ENCODE measurements around the gene SPTSSA. TPM values are rescaled to one million over a fixed set of nuclear protein-coding genes. Genes with fewer than 3 reads are reported as not detected.
"Not testable (repeated sequence)": the region's sequence is repeated elsewhere in the genome, so short reads cannot be mapped to it uniquely, and the experiment has no call there.

SPTSSA gene
- total RNA-seq, 3 donors from 2014 or later: 6.2 to 7.2 (median 6.6) TPM

- Mint-ChIP-seq H3K36me3 (ENCODE audit: insufficient read depth) (no peaks in the 10 kb centered on the region), H3K27me3 (ENCODE audit: low read depth) (no peaks in the 10 kb centered on the region), H3K9me3 (no peaks in the 10 kb centered on the region), H3K4me1 (ENCODE audit: low read depth) (no peaks in the 10 kb centered on the region), H3K4me3 (no peak overlapping the region)
- no peak for ATAC-seq
- DNase-seq: no peak
These were observed 22.7 kb upstream of the SPTSSA start for GRCh38 chr14:34484726-34485125.

- Mint-ChIP-seq H3K36me3 (ENCODE audit: insufficient read depth) (no peaks in the 10 kb centered on the region), H3K4me1 (ENCODE audit: low read depth) (no peaks in the 10 kb centered on the region), H3K27me3 (ENCODE audit: low read depth) (no peaks in the 10 kb centered on the region), H3K9me3 (no peaks in the 10 kb centered on the region), H3K4me3 (no peak overlapping the region)
- ATAC-seq: no peak
- DNase-seq: no peak
These were observed 20.4 kb upstream of the SPTSSA start for GRCh38 chr14:34482463-34482862.

GRCh38 chr14:34479694-34480093 lies 17.7 kb upstream of the SPTSSA start:
- Mint-ChIP-seq H3K4me1 (ENCODE audit: low read depth) (no peaks in the 10 kb centered on the region), H3K4me3 (no peak overlapping the region), H3K36me3 (ENCODE audit: insufficient read depth) (no peaks in the 10 kb centered on the region), H3K27me3 (ENCODE audit: low read depth) (no peaks in the 10 kb centered on the region), H3K9me3 (no peaks in the 10 kb centered on the region)
- DNase-seq (no peak), ATAC-seq (no peak)

GRCh38 chr14:34478261-34478660 lies 16.2 kb upstream of the SPTSSA start:
- Mint-ChIP-seq H3K27me3 (ENCODE audit: low read depth) (peaks cover 1% of the 10 kb centered on the region), H3K4me3 (no peak overlapping the region), H3K36me3 (ENCODE audit: insufficient read depth) (no peaks in the 10 kb centered on the region), H3K9me3 (no peaks in the 10 kb centered on the region), H3K4me1 (ENCODE audit: low read depth) (no peaks in the 10 kb centered on the region)
- DNase-seq (no peak), ATAC-seq (no peak)

- not testable (repeated sequence) for ATAC-seq; DNase-seq; H3K4me1 Mint-ChIP-seq (ENCODE audit: low read depth); H3K9me3 Mint-ChIP-seq; H3K36me3 Mint-ChIP-seq (ENCODE audit: insufficient read depth); H3K4me3 Mint-ChIP-seq; H3K27me3 Mint-ChIP-seq (ENCODE audit: low read depth)
These were observed 14.0 kb upstream of the SPTSSA start for GRCh38 chr14:34476036-34476435.

- Mint-ChIP-seq H3K27me3 (ENCODE audit: low read depth) (peaks cover 1% of the 10 kb centered on the region), H3K4me1 (ENCODE audit: low read depth) (no peaks in the 10 kb centered on the region), H3K36me3 (ENCODE audit: insufficient read depth) (no peaks in the 10 kb centered on the region), H3K9me3 (no peaks in the 10 kb centered on the region), H3K4me3 (no peak overlapping the region)
- DNase-seq (no peak), ATAC-seq (no peak)
These were observed 13.1 kb upstream of the SPTSSA start for GRCh38 chr14:34475163-34475562.

GRCh38 chr14:34474187-34474679 lies 12.2 kb upstream of the SPTSSA start:
- H3K36me3 Mint-ChIP-seq (ENCODE audit: insufficient read depth): no peaks in the 10 kb centered on the region

GRCh38 chr14:34472706-34473279 lies 10.8 kb upstream of the SPTSSA start:
- Mint-ChIP-seq H3K27me3 (ENCODE audit: low read depth) (peaks cover 1% of the 10 kb centered on the region), H3K9me3 (no peaks in the 10 kb centered on the region), H3K4me1 (ENCODE audit: low read depth) (no peaks in the 10 kb centered on the region), H3K4me3 (no peak overlapping the region), H3K36me3 (ENCODE audit: insufficient read depth) (no peaks in the 10 kb centered on the region)
- no peak for ATAC-seq
- DNase-seq: no peak

More at GRCh38 chr14:34474187-34474679, 12.2 kb upstream of the SPTSSA start:
- Mint-ChIP-seq H3K9me3 (no peaks in the 10 kb centered on the region), H3K4me1 (ENCODE audit: low read depth) (no peaks in the 10 kb centered on the region), H3K27me3 (ENCODE audit: low read depth) (peaks cover 1% of the 10 kb centered on the region), H3K4me3 (no peak overlapping the region)
- DNase-seq: no peak
- ATAC-seq: no peak

- DNase-seq: no peak
- H3K9me3 Mint-ChIP-seq: no peaks in the 10 kb centered on the region
- H3K27me3 Mint-ChIP-seq (ENCODE audit: low read depth): peaks cover 1% of the 10 kb centered on the region
- H3K36me3 Mint-ChIP-seq (ENCODE audit: insufficient read depth): no peaks in the 10 kb centered on the region
- H3K4me3 Mint-ChIP-seq: no peak overlapping the region
- no peak for ATAC-seq
- H3K4me1 Mint-ChIP-seq (ENCODE audit: low read depth): no peaks in the 10 kb centered on the region
These were observed 8.3 kb upstream of the SPTSSA start for GRCh38 chr14:34470319-34470718.

GRCh38 chr14:34466691-34467090 lies 4.7 kb upstream of the SPTSSA start:
- DNase-seq (no peak), ATAC-seq (no peak)
- H3K4me3 Mint-ChIP-seq: no peak overlapping the region
- H3K36me3 Mint-ChIP-seq (ENCODE audit: insufficient read depth): no peaks in the 10 kb centered on the region
- H3K9me3 Mint-ChIP-seq: no peaks in the 10 kb centered on the region
- peaks cover 1% of the 10 kb centered on the region for H3K4me1 Mint-ChIP-seq (ENCODE audit: low read depth)
- no peaks in the 10 kb centered on the region for H3K27me3 Mint-ChIP-seq (ENCODE audit: low read depth)

- H3K27me3 Mint-ChIP-seq (ENCODE audit: low read depth): no peaks in the 10 kb centered on the region
- peaks cover 14% of the 10 kb centered on the region for H3K4me1 Mint-ChIP-seq (ENCODE audit: low read depth)
- ATAC-seq: no peak
- H3K36me3 Mint-ChIP-seq (ENCODE audit: insufficient read depth): no peaks in the 10 kb centered on the region
- no peak overlapping the region for H3K4me3 Mint-ChIP-seq
- no peak for DNase-seq
- no peaks in the 10 kb centered on the region for H3K9me3 Mint-ChIP-seq
These were observed 3.2 kb upstream of the SPTSSA start for GRCh38 chr14:34465069-34465859.

- H3K9me3 Mint-ChIP-seq: no peaks in the 10 kb centered on the region
- no peaks in the 10 kb centered on the region for H3K27me3 Mint-ChIP-seq (ENCODE audit: low read depth)
- DNase-seq: no peak
- peaks cover 15% of the 10 kb centered on the region for H3K4me1 Mint-ChIP-seq (ENCODE audit: low read depth)
- H3K36me3 Mint-ChIP-seq (ENCODE audit: insufficient read depth): no peaks in the 10 kb centered on the region
- ATAC-seq: no peak
- no peak overlapping the region for H3K4me3 Mint-ChIP-seq
These were observed 1.5 kb upstream of the SPTSSA start for GRCh38 chr14:34463598-34463961.

- DNase-seq: peak; percentile 9
- H3K36me3 Mint-ChIP-seq (ENCODE audit: insufficient read depth): no peaks in the 10 kb centered on the region
- peak overlapping the region; percentile 91 for H3K4me3 Mint-ChIP-seq
- H3K27me3 Mint-ChIP-seq (ENCODE audit: low read depth): no peaks in the 10 kb centered on the region
- peaks cover 15% of the 10 kb centered on the region for H3K4me1 Mint-ChIP-seq (ENCODE audit: low read depth)
- peak; percentile 19 to 42 for ATAC-seq
- H3K9me3 Mint-ChIP-seq: no peaks in the 10 kb centered on the region
These were observed 507 bp downstream of the SPTSSA start for GRCh38 chr14:34461334-34462131.

GRCh38 chr14:34460841-34461240 lies 1.2 kb downstream of the SPTSSA start:
- H3K27me3 Mint-ChIP-seq (ENCODE audit: low read depth): no peaks in the 10 kb centered on the region
- peaks cover 15% of the 10 kb centered on the region for H3K4me1 Mint-ChIP-seq (ENCODE audit: low read depth)
- H3K4me3 Mint-ChIP-seq: peak overlapping the region; percentile 91
- ATAC-seq (no peak), DNase-seq (no peak)
- no peaks in the 10 kb centered on the region for H3K36me3 Mint-ChIP-seq (ENCODE audit: insufficient read depth)
- H3K9me3 Mint-ChIP-seq: no peaks in the 10 kb centered on the region
